KMS-11 (cell line): ENCODE data around the gene PRKCZ.

Experiments
- H2AFZ ChIP-seq: fragments of 200-600 bp; sonication (generic); 2 replicates; pipeline ENCODE4 v1.6.1; 2016; ENCODE audit warnings: antibody characterized with exemption, mixed run types, low read depth
- H3K27ac ChIP-seq: fragments of 200-600 bp; sonication (generic); 2 replicates; pipeline ENCODE4 v1.6.1; 2016; ENCODE audit warnings: mild to moderate bottlenecking, mixed run types
- H3K27me3 ChIP-seq: fragments of 200-600 bp; sonication (generic); 2 replicates; pipeline ENCODE4 v1.6.1; 2017; ENCODE audit warnings: mild to moderate bottlenecking, low read depth, mixed run types, moderate library complexity; ENCODE audit not compliant: insufficient read depth
- H3K36me3 ChIP-seq: fragments of 200-600 bp; sonication (generic); 2 replicates; pipeline ENCODE4 v1.6.1; 2017; ENCODE audit warnings: mild to moderate bottlenecking, mixed run types; ENCODE audit not compliant: insufficient read depth
- H3K4me1 ChIP-seq: fragments of 200-600 bp; sonication (generic); 2 replicates; pipeline ENCODE4 v1.6.1; 2016; ENCODE audit warnings: mild to moderate bottlenecking, low read depth, mixed run types; ENCODE audit not compliant: poor library complexity, severe bottlenecking
- H3K4me2 ChIP-seq: fragments of 200-600 bp; sonication (generic); 2 replicates; pipeline ENCODE4 v1.7.0; 2016; ENCODE audit warnings: mild to moderate bottlenecking, mixed run types
- H3K4me3 ChIP-seq: fragments of 200-600 bp; sonication (generic); IDR thresholded peaks from 2 replicates; pipeline ENCODE4 v1.6.1; 2017; ENCODE audit warnings: low read depth, low read length, mixed read lengths; ENCODE audit not compliant: insufficient read depth
- H3K79me2 ChIP-seq: fragments of 200-600 bp; sonication (generic); 2 replicates; pipeline ENCODE4 v1.6.1; 2016; ENCODE audit warnings: low read depth, mixed run types; ENCODE audit not compliant: insufficient read depth
- H3K9ac ChIP-seq: fragments of 200-600 bp; sonication (generic); 2 replicates; pipeline ENCODE4 v1.6.1; 2016; ENCODE audit warnings: mild to moderate bottlenecking, mixed run types
- H4K20me1 ChIP-seq: fragments of 200-600 bp; sonication (generic); 2 replicates; pipeline ENCODE4 v1.6.1; 2016; ENCODE audit warnings: mild to moderate bottlenecking, mixed run types; ENCODE audit not compliant: insufficient read depth
- CTCF ChIP-seq: fragments of 200-600 bp; sonication (generic); conservative IDR thresholded peaks from 2 replicates; pipeline ENCODE4 v1.6.1; 2017; ENCODE audit warnings: low read depth, mild to moderate bottlenecking, antibody characterized with exemption, low read length, moderate library complexity, mixed read lengths

The PRKCZ gene

GRCh38 chr1:2229037-2229864 lies 179.0 kb downstream of the PRKCZ start:
- H4K20me1 ChIP-seq = no peaks in the 10 kb centered on the region
- no peaks in the 10 kb centered on the region for H3K79me2 ChIP-seq
- TF ChIP-seq CTCF = no peak
- H3K4me1 ChIP-seq = no peaks in the 10 kb centered on the region
- H3K9ac ChIP-seq = no peak overlapping the region
- peaks cover 34% of the 10 kb centered on the region; the same call in 1 of the 2 replicates for H3K27me3 ChIP-seq
- no peak overlapping the region for H3K4me2 ChIP-seq
- no peaks in the 10 kb centered on the region for H3K36me3 ChIP-seq
- no peak overlapping the region for H3K4me3 ChIP-seq
- H3K27ac ChIP-seq = no peak overlapping the region
- H2AFZ ChIP-seq = no peak overlapping the region

GRCh38 chr1:2229911-2230731 lies 179.9 kb downstream of the PRKCZ start:
- Histone ChIP-seq H3K27me3 (peaks cover 34% of the 10 kb centered on the region; the same call in 1 of the 2 replicates), H3K4me1 (no peaks in the 10 kb centered on the region), H3K79me2 (no peaks in the 10 kb centered on the region), H4K20me1 (no peaks in the 10 kb centered on the region), H2AFZ (no peak overlapping the region), H3K4me2 (no peak overlapping the region), H3K27ac (no peak overlapping the region), H3K9ac (no peak overlapping the region), H3K36me3 (no peaks in the 10 kb centered on the region), H3K4me3 (no peak overlapping the region)
- TF ChIP-seq CTCF = no peak

GRCh38 chr1:2230781-2231531 lies 180.7 kb downstream of the PRKCZ start:
- H3K4me3 ChIP-seq = no peak overlapping the region
- peaks cover 30% of the 10 kb centered on the region; the same call in 1 of the 2 replicates for H3K27me3 ChIP-seq
- no peaks in the 10 kb centered on the region for H3K4me1 ChIP-seq
- H3K79me2 ChIP-seq = no peaks in the 10 kb centered on the region
- no peak overlapping the region for H3K27ac ChIP-seq
- H2AFZ ChIP-seq = no peak overlapping the region
- no peak overlapping the region for H3K4me2 ChIP-seq
- no peak overlapping the region for H3K9ac ChIP-seq
- TF ChIP-seq CTCF = no peak
- no peaks in the 10 kb centered on the region for H3K36me3 ChIP-seq
- no peaks in the 10 kb centered on the region for H4K20me1 ChIP-seq

DNA sequence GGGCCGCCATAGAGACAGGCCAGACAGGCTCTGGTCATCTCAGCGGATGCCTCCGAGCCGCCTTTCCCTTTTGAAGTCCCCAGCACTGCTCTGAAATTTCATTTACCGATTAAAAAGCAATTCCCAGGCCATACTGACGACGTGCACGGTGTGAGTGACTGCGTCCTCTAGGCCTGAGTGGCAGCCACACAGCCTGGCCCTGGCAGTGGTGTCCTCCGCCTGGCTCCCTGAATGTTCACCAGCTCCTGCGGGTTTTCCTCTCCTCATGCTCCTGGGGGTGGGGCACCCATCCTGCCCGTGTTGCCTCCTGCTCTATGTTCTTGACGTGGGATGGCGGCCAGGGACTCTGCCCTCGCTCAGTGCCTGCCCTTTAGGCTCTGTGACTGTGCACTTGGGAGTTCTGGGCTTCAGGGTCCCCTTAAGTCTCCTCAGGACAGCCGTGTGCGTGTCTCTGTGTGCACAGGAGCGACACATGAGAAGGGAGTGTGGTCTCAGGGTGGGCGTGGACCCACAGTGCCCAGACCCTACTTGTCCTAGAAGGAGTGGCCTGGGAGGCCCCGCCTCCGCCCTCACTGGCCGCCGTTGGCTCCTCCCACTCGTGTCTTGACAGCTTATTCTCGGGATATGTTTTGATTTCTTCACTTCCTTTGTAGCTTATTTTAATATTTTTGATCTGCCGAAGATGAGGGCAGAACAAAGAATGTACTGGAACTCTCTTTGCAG lies 181.5 kb downstream of the PRKCZ start:
- Histone ChIP-seq H4K20me1 (no peaks in the 10 kb centered on the region), H3K4me3 (no peak overlapping the region), H3K4me2 (no peak overlapping the region)

More for the DNA sequence above, 181.5 kb downstream of the PRKCZ start:
- no peaks in the 10 kb centered on the region for H3K79me2 ChIP-seq
- peaks cover 27% of the 10 kb centered on the region; the same call in 1 of the 2 replicates for H3K27me3 ChIP-seq
- TF ChIP-seq CTCF = no peak
- no peak overlapping the region for H2AFZ ChIP-seq
- no peak overlapping the region for H3K9ac ChIP-seq
- no peak overlapping the region for H3K27ac ChIP-seq
- H3K36me3 ChIP-seq = no peaks in the 10 kb centered on the region
- no peaks in the 10 kb centered on the region for H3K4me1 ChIP-seq
